Thoracic aorta (tissue), 2 donors: ENCODE data around the gene MORC3. TPM values are rescaled to one million over a fixed set of nuclear protein-coding genes. Genes with fewer than 3 reads are reported as not detected.
"Not testable (repeated sequence)": the region's sequence is repeated elsewhere in the genome, so short reads cannot be mapped to it uniquely, and the experiment has no call there.

Experiments
- ATAC-seq: fragments of 150-250 bp; one replicate; pipeline ENCODE4 v1.8.0; 2017; ENCODE audit warnings: low read depth; ENCODE audit not compliant: insufficient number of reproducible peaks, low FRiP score
- DNase-seq: peaks from one replicate; pipeline ENCODE4 v3.0.0-alpha.2; 2020; ENCODE audit warnings: low spot score
- H3K27ac ChIP-seq, 2 donors: fragments of 200-600 bp; sonication (generic); 1 replicate in 1 of 2; 2 replicates in 1 of 2; pipeline ENCODE4 v1.5.1; 2016; ENCODE audit warnings: mild to moderate bottlenecking in 2 of 2, moderate library complexity in 2 of 2
- H3K27me3 ChIP-seq: fragments of 200-600 bp; sonication (generic); replicated peaks from 2 replicates; pipeline ENCODE4 v1.6.0; 2016; ENCODE audit warnings: mild to moderate bottlenecking; ENCODE audit not compliant: insufficient read depth
- H3K36me3 ChIP-seq: fragments of 200-600 bp; sonication (generic); one replicate; pipeline ENCODE4 v1.5.1; 2016
- H3K4me1 ChIP-seq, 2 donors: fragments of 200-600 bp; sonication (generic); 1 replicate in 1 of 2; 2 replicates in 1 of 2; pipeline versions ENCODE4 v1.5.1 to v1.6.0; 2016; ENCODE audit warnings: low read depth in 2 of 2, mild to moderate bottlenecking in 1 of 2; ENCODE audit not compliant: control insufficient read depth in 1 of 2
- H3K4me3 ChIP-seq: fragments of 200-600 bp; sonication (generic); 2 replicates; pipeline ENCODE4 v1.5.1; 2016; ENCODE audit warnings: mild to moderate bottlenecking
- H3K9me3 ChIP-seq: fragments of 200-600 bp; sonication (generic); 2 replicates; pipeline ENCODE4 v1.5.1; 2016
- total RNA-seq, 2 donors: library from RNA; depleted of rRNA; stranded (reverse); fragments of >200 nt; gene quantifications; one replicate each; pipeline versions ENCODE4 v1.1.0 to v1.2.3, GENCODE V29; 2016
- TF ChIP-seq, protein P1 (sequence below): fragments of 200-600 bp; sonication (generic); IDR thresholded peaks from one replicate; pipeline ENCODE4 v1.5.1; 2019; ENCODE audit warnings: antibody characterized with exemption

The MORC3 gene
- total RNA-seq, 2 donors from 2014 or later, result 23.3 to 58.8 TPM

DNA sequence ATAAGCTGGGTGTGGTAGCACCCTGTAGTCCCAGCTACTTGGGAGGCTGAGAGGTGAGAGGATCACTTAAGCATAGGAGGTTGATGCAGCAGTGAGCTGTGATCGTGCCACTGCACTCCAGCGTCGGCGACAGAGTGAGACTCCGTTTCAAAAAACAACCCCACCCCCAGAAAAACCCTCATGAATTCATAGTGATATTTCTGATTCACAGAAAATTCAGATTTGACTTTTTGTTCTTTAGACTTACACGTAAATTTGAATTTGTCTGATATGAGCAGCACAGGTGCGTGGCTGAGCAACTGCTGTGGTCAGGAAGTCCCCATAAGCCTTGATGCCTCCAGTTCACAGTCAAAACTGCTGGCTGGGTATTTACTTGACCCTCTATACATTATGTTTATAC, 10.0 kb upstream of the MORC3 start:
- TF ChIP-seq, protein P1, sequence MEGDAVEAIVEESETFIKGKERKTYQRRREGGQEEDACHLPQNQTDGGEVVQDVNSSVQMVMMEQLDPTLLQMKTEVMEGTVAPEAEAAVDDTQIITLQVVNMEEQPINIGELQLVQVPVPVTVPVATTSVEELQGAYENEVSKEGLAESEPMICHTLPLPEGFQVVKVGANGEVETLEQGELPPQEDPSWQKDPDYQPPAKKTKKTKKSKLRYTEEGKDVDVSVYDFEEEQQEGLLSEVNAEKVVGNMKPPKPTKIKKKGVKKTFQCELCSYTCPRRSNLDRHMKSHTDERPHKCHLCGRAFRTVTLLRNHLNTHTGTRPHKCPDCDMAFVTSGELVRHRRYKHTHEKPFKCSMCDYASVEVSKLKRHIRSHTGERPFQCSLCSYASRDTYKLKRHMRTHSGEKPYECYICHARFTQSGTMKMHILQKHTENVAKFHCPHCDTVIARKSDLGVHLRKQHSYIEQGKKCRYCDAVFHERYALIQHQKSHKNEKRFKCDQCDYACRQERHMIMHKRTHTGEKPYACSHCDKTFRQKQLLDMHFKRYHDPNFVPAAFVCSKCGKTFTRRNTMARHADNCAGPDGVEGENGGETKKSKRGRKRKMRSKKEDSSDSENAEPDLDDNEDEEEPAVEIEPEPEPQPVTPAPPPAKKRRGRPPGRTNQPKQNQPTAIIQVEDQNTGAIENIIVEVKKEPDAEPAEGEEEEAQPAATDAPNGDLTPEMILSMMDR, result no peak
- no peak overlapping the region for H3K4me3 ChIP-seq
- H3K4me1 ChIP-seq, result no peaks in the 10 kb centered on the region
- peaks cover 8% of the 10 kb centered on the region for H3K9me3 ChIP-seq
- H3K27me3 ChIP-seq, result no peaks in the 10 kb centered on the region
- ATAC-seq, result no peak
- no peak for DNase-seq
- H3K27ac ChIP-seq, result no peak overlapping the region
- H3K36me3 ChIP-seq, result no peaks in the 10 kb centered on the region

DNA sequence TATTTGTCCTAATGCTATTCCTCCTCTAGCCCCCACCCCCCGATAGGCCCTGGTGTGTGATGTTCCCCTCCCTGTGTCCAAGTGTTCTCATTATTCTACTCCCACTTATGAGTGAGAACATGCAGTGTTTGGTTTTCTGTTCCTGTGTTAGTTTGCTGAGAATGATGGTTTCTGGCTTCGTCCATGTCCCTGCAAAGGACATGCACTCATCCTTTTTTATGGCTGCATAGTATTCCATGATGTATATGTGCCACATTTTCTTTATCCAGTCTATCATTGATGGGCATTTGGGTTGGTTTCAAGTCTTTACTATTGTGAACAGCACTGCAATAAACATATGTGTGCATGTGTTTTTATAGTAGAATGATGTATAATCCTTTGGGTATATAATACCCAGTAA, 6.6 kb upstream of the MORC3 start:
- H3K36me3 ChIP-seq, H3K9me3 ChIP-seq, H3K4me1 ChIP-seq, H3K4me3 ChIP-seq, H3K27ac ChIP-seq, H3K27me3 ChIP-seq, DNase-seq, ATAC-seq: not testable (repeated sequence)

DNA sequence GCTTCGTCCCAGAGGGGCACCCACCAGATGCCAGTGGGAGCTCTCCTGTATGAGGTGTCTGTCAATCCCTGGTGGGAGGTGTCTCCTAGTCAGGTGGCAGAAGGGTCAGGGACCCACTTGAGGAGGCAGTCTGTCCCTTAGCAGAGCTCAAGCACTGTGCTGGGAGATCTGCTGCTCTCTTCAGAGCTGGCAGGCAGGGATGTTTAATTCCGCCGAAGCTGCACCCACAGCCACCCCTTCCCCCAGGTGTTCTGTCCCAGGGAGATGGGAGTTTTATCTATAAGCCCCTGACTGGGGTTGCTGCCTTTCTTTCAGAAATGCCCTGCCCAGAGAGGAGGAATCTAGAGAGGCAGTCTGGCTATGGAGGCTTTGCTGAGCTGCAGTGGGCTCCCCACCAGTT, 4.0 kb upstream of the MORC3 start:
- not testable (repeated sequence) for H3K4me3 ChIP-seq, H3K36me3 ChIP-seq, H3K27me3 ChIP-seq, DNase-seq, H3K9me3 ChIP-seq, H3K4me1 ChIP-seq, ATAC-seq, H3K27ac ChIP-seq

DNA sequence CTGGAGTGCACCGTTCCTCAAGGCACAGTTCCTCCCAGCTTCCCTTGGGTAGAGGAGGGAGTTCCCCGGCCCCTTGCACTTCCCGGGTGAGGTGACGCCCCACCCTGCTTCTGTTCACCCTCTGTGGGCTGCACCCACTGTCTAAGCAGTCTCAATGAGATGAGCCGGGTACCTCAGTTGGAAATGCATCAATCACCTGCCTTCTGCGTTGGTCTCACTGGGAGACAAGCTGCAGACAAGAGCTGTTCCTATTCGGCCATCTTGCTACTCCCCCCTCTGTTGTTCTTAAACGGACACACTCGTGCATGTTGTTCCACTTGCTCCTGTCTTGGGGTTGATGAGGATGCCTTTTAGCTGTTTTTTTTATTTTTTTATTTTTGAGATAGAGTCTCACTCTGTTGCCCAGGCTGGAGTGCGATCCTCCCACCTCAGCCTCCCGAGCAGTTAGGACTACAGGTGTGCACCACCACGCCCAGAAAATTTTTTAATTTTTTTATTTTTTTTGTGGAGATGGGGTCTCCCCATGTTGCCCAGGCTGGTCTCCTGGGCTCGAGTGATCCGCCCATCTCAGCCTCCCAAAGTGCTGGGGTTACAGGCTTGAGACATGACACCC, 3.0 kb upstream of the MORC3 start:
- no peaks in the 10 kb centered on the region for H3K36me3 ChIP-seq
- ATAC-seq (no peak), DNase-seq (no peak)
- H3K27ac ChIP-seq, result no peak overlapping the region
- H3K27me3 ChIP-seq, result no peaks in the 10 kb centered on the region
- peaks cover 5 to 9% of the 10 kb centered on the region in 2 donors for H3K4me1 ChIP-seq
- TF ChIP-seq, protein P1, result no peak
- no peak overlapping the region for H3K4me3 ChIP-seq
- no peaks in the 10 kb centered on the region for H3K9me3 ChIP-seq

DNA sequence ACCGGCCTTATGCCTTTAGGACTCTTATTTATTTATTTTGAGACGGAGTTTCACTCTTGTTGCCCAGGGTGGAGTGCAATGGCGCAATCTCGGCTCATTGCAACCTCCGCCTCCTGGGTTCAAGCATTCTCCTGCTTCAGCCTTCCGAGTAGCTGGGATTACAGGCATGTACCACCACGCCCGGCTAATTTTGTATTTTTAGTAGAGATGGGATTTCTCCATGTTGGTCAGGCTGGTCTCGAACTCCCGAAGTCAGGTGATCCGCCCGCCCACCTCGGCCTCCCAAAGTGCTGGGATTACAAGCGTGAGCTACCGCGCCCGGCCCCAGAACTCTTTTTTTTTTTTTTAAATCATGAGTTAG, 611 bp upstream of the MORC3 start:
- not testable (repeated sequence) for H3K36me3 ChIP-seq, H3K27me3 ChIP-seq, DNase-seq, ATAC-seq, H3K9me3 ChIP-seq
- H3K4me3 ChIP-seq, result peak overlapping the region; percentile 92
- H3K27ac ChIP-seq, result peak overlapping the region; percentile 96 to 97
- peaks cover 12 to 32% of the 10 kb centered on the region in 2 donors for H3K4me1 ChIP-seq

DNA sequence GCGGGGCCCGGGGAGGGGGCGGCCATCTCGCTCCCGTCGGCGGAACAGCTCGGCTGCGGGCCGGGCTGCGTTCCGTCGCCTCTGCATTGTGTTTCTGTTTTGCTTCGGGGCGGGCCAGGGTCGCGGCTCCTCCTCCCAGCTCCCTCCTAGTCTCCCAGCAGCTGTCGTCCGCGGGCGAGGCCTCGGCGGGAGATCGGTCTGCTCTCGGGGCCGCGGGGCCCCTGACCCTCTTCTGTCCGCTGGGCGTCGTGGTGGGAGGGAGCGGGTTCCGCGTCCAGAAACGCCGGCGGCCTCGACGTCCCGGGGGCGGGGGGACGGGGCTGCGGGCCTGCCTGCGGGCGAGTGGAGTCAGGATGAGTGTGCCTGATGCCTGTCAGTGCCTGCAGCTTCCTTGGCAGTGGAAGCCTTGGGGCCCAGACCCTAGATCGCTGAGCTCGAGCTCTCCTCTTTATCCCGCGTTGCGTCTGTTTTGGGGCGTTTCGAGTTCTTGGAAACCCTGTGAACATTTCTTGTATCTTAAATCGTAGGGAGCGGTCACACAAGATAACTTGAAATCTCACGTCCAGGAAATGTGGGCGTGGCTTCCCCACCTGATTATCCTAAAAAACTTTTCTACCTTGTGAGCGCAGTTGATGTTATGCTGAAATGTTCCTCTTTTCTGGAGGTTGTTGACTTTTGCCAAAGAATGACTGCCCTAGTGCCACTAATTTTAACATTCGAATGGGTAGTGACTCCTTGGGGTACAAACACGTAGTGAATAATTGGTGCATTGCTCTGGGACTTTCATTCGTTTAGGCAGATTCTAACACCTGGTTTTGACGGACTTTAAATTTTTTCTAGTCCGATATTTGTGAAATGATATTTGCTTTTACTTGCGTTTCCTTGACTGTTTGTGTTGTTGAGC, 676 bp downstream of the MORC3 start:
- no peak for ATAC-seq
- Histone ChIP-seq H3K4me1 (peaks cover 23 to 43% of the 10 kb centered on the region in 2 donors), H3K27ac (peak overlapping the region; percentile 96 to 97), H3K9me3 (no peaks in the 10 kb centered on the region), H3K27me3 (no peaks in the 10 kb centered on the region), H3K36me3 (no peaks in the 10 kb centered on the region), H3K4me3 (peak overlapping the region; percentile 92)
- peak; percentile 10 for DNase-seq
- TF ChIP-seq, protein P1, result no peak
